HCT116 (cell line): ENCODE data around the gene SNF8. TPM values are rescaled to one million over a fixed set of nuclear protein-coding genes. Genes with fewer than 3 reads are reported as not detected.

ENCODE experiments used
- ATAC-seq: fragments of 200-7000 bp; cut with Tn5 transposase; 2 replicates; pipeline ENCODE4 v1.9.1; 2020; ENCODE audit warnings: mild to moderate bottlenecking, moderate library complexity
- BruUV-seq: library from RNA; stranded (reverse); fragments of 400-500 nt; replicated peaks from 2 replicates; lab custom pipeline; 2021; lab: Mats Ljungman, UMichigan
- CTCF ChIA-PET: fragments of 300-600 bp; sonication (Branson Sonifier 250); formaldehyde crosslinking; loops from one replicate; lab custom pipeline; 2021; ENCODE audit warnings: antibody characterized with exemption; lab: Charles Lee
- POLR2A ChIA-PET: fragments of 300-600, 350-600 bp; sonication (Branson Sonifier 250); formaldehyde crosslinking; loops from one replicate; lab custom pipeline; 2021; ENCODE audit warnings: antibody characterized with exemption; lab: Charles Lee
- RAD21 ChIA-PET, 2 experiments: fragments of 300-600 bp; sonication (Branson Sonifier 250); formaldehyde crosslinking; loops; one replicate each; lab custom pipeline; 2023; ENCODE audit warnings: low total read pairs in 2 of 2; ENCODE audit not compliant: uncharacterized antibody in 2 of 2, unreplicated experiment in 2 of 2, low non-redundant PET in 1 of 2; lab: Charles Lee
- DNase-seq: peaks from one replicate; pipeline ENCODE4 v3.0.0-alpha.2; 2010; ENCODE audit warnings: low read depth, low spot score
- H2AFZ ChIP-seq: fragments of 200-600 bp; shearing (Covaris generic), sonication (generic); 2 replicates; pipeline ENCODE4 v1.6.1; 2017; ENCODE audit warnings: low read depth, mixed run types, mixed read lengths, antibody characterized with exemption, low read length; ENCODE audit not compliant: poor library complexity, severe bottlenecking
- H3K27ac ChIP-seq: 2 replicates; pipeline ENCODE4 v1.5.1; 2012; ENCODE audit warnings: low read depth, low read length
- H3K27me3 ChIP-seq: fragments of 200-600 bp; sonication (generic); 2 replicates; pipeline ENCODE4 v1.6.1; 2016; ENCODE audit warnings: mixed run types, low read length, mixed read lengths; ENCODE audit not compliant: insufficient read depth
- H3K36me3 ChIP-seq, 2 experiments: fragments of 200-500 bp in 1 of 2; fragments of 200-600 bp in 1 of 2; sonication (Bioruptor generic) in 1 of 2; sonication (generic) in 1 of 2; 2 replicates each; pipeline versions ENCODE4 v1.5.1 to v1.6.1; 2014 to 2016; ENCODE audit warnings: low read length in 2 of 2, inconsistent platforms in 1 of 2, mixed read lengths in 1 of 2, mixed run types in 1 of 2; ENCODE audit not compliant: insufficient read depth in 2 of 2, control insufficient read depth in 1 of 2
- H3K4me1 ChIP-seq, 2 experiments: fragments of 200-600 bp in 1 of 2; sonication (generic) in 1 of 2; 2 replicates each; pipeline versions ENCODE4 v1.5.1 to v1.6.1; 2012 to 2017; ENCODE audit warnings: low read length in 2 of 2, inconsistent platforms in 1 of 2, mild to moderate bottlenecking in 1 of 2, mixed read lengths in 1 of 2, mixed run types in 1 of 2, moderate library complexity in 1 of 2; ENCODE audit not compliant: insufficient read depth in 2 of 2, control insufficient read depth in 1 of 2
- H3K4me2 ChIP-seq: fragments of 200-600 bp; sonication (generic); 2 replicates; pipeline ENCODE4 v1.6.1; 2017; ENCODE audit warnings: mixed run types, low read length, mixed read lengths
- H3K4me3 ChIP-seq, 2 experiments: fragments of 200-600 bp in 1 of 2; sonication (generic) in 1 of 2; replicated peaks in 1 of 2; 2 replicates each; pipeline ENCODE4 v1.5.1; 2011 to 2016; ENCODE audit warnings: low read length in 2 of 2, control low read depth in 1 of 2, low read depth in 1 of 2, mild to moderate bottlenecking in 1 of 2, mixed read lengths in 1 of 2, mixed run types in 1 of 2
- H3K79me2 ChIP-seq: fragments of 200-600 bp; sonication (generic); 2 replicates; pipeline ENCODE4 v1.6.1; 2017; ENCODE audit warnings: mild to moderate bottlenecking, mixed run types, low read length, moderate library complexity, mixed read lengths; ENCODE audit not compliant: insufficient read depth
- H3K9ac ChIP-seq: fragments of 200-600 bp; sonication (generic); 2 replicates; pipeline ENCODE4 v1.6.1; 2016; ENCODE audit warnings: low read length, mixed read lengths
- H3K9me2 ChIP-seq: fragments of 200-600 bp; sonication (generic), shearing (Covaris generic); 2 replicates; pipeline ENCODE4 v1.6.1; 2017; ENCODE audit warnings: mixed run types, mild to moderate bottlenecking, moderate library complexity; ENCODE audit not compliant: insufficient read depth
- H3K9me3 ChIP-seq, 2 experiments: fragments of 200-500 bp in 1 of 2; fragments of 200-600 bp in 1 of 2; sonication (Bioruptor generic) in 1 of 2; sonication (generic) in 1 of 2; 2 replicates each; pipeline ENCODE4 v1.6.1; 2014 to 2017; ENCODE audit warnings: low read length in 2 of 2, mixed read lengths in 2 of 2, inconsistent platforms in 1 of 2, low read depth in 1 of 2, mild to moderate bottlenecking in 1 of 2, mixed run types in 1 of 2, moderate library complexity in 1 of 2; ENCODE audit not compliant: control insufficient read depth in 1 of 2, insufficient read depth in 1 of 2
- H4K20me1 ChIP-seq: fragments of 200-600 bp; sonication (generic), shearing (Covaris generic); 2 replicates; pipeline ENCODE4 v1.6.1; 2017; ENCODE audit warnings: mixed run types, mild to moderate bottlenecking, moderate library complexity; ENCODE audit not compliant: insufficient read depth
- CBX3 ChIP-seq: IDR thresholded peaks from 2 replicates; pipeline ENCODE4 v1.6.1; 2012; ENCODE audit warnings: low read depth
- CEBPB ChIP-seq: IDR thresholded peaks from 2 replicates; pipeline ENCODE4 v1.6.1; 2012; ENCODE audit warnings: low read depth
- EGR1 ChIP-seq: IDR thresholded peaks from 2 replicates; pipeline ENCODE4 v1.6.1; 2012; ENCODE audit warnings: low read depth
- FOSL1 ChIP-seq: IDR thresholded peaks from 2 replicates; pipeline ENCODE4 v1.6.1; 2012; ENCODE audit warnings: low read depth
- POLR2AphosphoS5 ChIP-seq: IDR thresholded peaks from 2 replicates; pipeline ENCODE4 v1.6.1; 2011; ENCODE audit warnings: mild to moderate bottlenecking, low read depth, low read length, moderate library complexity
- SP1 ChIP-seq: IDR thresholded peaks from 2 replicates; pipeline ENCODE4 v1.6.1; 2012; ENCODE audit warnings: low read depth
- YY1 ChIP-seq: IDR thresholded peaks from 2 replicates; pipeline ENCODE4 v1.6.1; 2011; ENCODE audit warnings: low read length, low read depth, moderate library complexity, mild to moderate bottlenecking; ENCODE audit not compliant: insufficient replicate concordance; ENCODE audit errors: extremely low read depth
- ZBTB33 ChIP-seq: IDR thresholded peaks from 2 replicates; pipeline ENCODE4 v1.6.1; 2011; ENCODE audit warnings: mild to moderate bottlenecking, low read length, moderate library complexity; ENCODE audit not compliant: insufficient replicate concordance; ENCODE audit errors: extremely low read depth
- intact Hi-C: fragments of 100-400 bp; cut with micrococcal nuclease; formaldehyde crosslinking; loops from 2 replicates; pipeline ENCODE4 v1.10.0; 2022
- total RNA-seq: library from RNA; stranded (reverse); gene quantifications from one replicate; pipeline ENCODE4 v1.2.1, GENCODE V29; 2021; ENCODE audit not compliant: unreplicated experiment

SNF8 gene
- total RNA-seq, 1 experiment from 2014 or later: 178 TPM

- no peaks in the 10 kb centered on the region for H3K9me2 ChIP-seq
- peak overlapping the region; percentile 70 to 84 for H3K4me3 ChIP-seq
- H2AFZ ChIP-seq: no peak overlapping the region
- H3K27ac ChIP-seq: no peak overlapping the region
- ChIA-PET CTCF (interaction anchor here (0.5 kb wide), 1 partner anchor 1019 kb away, joined by 3 read pairs; no protein-coding TSS in a partner anchor), POLR2A (interaction anchor here (0.7 to 1.6 kb wide), 2 partner anchors 9 to 351 kb away, joined by 3 read pairs; no protein-coding TSS in a partner anchor), RAD21 (no interaction called here)
- peak overlapping the region; percentile 75 for H3K4me2 ChIP-seq
- no peaks in the 10 kb centered on the region for H3K27me3 ChIP-seq
- intact Hi-C loops: loop anchor here (2.0 to 5.0 kb wide), 2 partner anchors 79 to 283 kb away; partner anchors contain the start of gene CALCOCO2
- H4K20me1 ChIP-seq: peaks cover 37% of the 10 kb centered on the region
- ATAC-seq (no peak), DNase-seq (no peak)
- H3K4me1 ChIP-seq: peaks cover 18 to 26% of the 10 kb centered on the region in 2 experiments
- H3K79me2 ChIP-seq: peaks cover 63% of the 10 kb centered on the region
- H3K9me3 ChIP-seq: no peaks in the 10 kb centered on the region
- H3K36me3 ChIP-seq: peaks cover 39 to 49% of the 10 kb centered on the region in 2 experiments
- BruUV-seq: TSS peak; percentile 34
- H3K9ac ChIP-seq: peak overlapping the region; percentile 93
- no peak for TF ChIP-seq CBX3
- TF ChIP-seq FOSL1: no peak
- TF ChIP-seq CEBPB: no peak
These were observed 34.9 kb downstream of the SNF8 start for GRCh38 chr17:48909783-48910182.

- ChIA-PET POLR2A (interaction anchor here (0.7 to 2.8 kb wide), 5 partner anchors 10 to 352 kb away, joined by 3 to 34 read pairs (median 3); partner anchors contain the start of gene ATP5MC1), RAD21 (interaction anchor here in 1 of 2 experiments (0.7 kb wide), 1 partner anchor 193 kb away, joined by 4 read pairs; no protein-coding TSS in a partner anchor), CTCF (interaction anchor here (0.7 to 2.5 kb wide), 4 partner anchors 17 to 127 kb away, joined by 3 to 14 read pairs (median 6); partner anchors contain the start of gene ATP5MC1)
- Histone ChIP-seq H3K4me3 (peak overlapping the region; percentile 70 to 84), H3K9ac (peak overlapping the region; percentile 93), H3K9me2 (no peaks in the 10 kb centered on the region), H3K27ac (peak overlapping the region; percentile 92), H3K79me2 (peaks cover 54% of the 10 kb centered on the region), H3K9me3 (no peaks in the 10 kb centered on the region), H3K36me3 (peaks cover 33 to 42% of the 10 kb centered on the region in 2 experiments), H2AFZ (no peak overlapping the region), H4K20me1 (peaks cover 31% of the 10 kb centered on the region), H3K4me1 (peaks cover 18 to 26% of the 10 kb centered on the region in 2 experiments), H3K27me3 (no peaks in the 10 kb centered on the region), H3K4me2 (peak overlapping the region; percentile 75)
- intact Hi-C loops: loop anchor here (2.0 to 5.0 kb wide), 2 partner anchors 78 to 283 kb away; partner anchors contain the start of gene CALCOCO2
- peak; percentile 49; the same call in 1 of the 2 replicates for TF ChIP-seq EGR1
- peak; percentile 35 for TF ChIP-seq POLR2AphosphoS5
- TF ChIP-seq SP1: no peak
- TF ChIP-seq ZBTB33: no peak
- peak; percentile 49 for TF ChIP-seq YY1
- BruUV-seq: no TSS peak
- DNase-seq (peak; percentile 83), ATAC-seq (peak; percentile 72)
These were observed 35.7 kb downstream of the SNF8 start for GRCh38 chr17:48908853-48909394.
